Suprapubic skin (tissue), 3 donors: ENCODE measurements around the gene CALHM2.

Experiments
- CTCF ChIP-seq, 2 donors: fragments of 200-600 bp in 1 of 2; fragments of 450-650 bp in 1 of 2; sonication (generic) in 1 of 2; IDR thresholded peaks; one replicate each; pipeline ENCODE4 v1.5.1; 2016 to 2019; ENCODE audit warnings: antibody characterized with exemption in 2 of 2, mild to moderate bottlenecking in 1 of 2, moderate library complexity in 1 of 2
- EP300 ChIP-seq: sonication (generic); formaldehyde crosslinking; IDR thresholded peaks from one replicate; pipeline ENCODE4 v1.6.1; 2017; ENCODE audit warnings: antibody characterized with exemption

GRCh38 chr10:103428989-103429643, 23.1 kb downstream of the CALHM2 start:
- TF ChIP-seq EP300 (no peak), CTCF (IDR thresholded peaks at IDR 0.05) (no peak)
